ENCODE results near the gene RAB6B. TPM values are rescaled to one million over a fixed set of nuclear protein-coding genes. Genes with fewer than 3 reads are reported as not detected.

RAB6B gene
- total RNA-seq, 1 experiment from 2014 or later, result 14.1 TPM

- TF ChIP-seq CTCF (IDR thresholded peaks at IDR 0.05 in 2 of 3, conservative IDR thresholded peaks at IDR 0.05 in 1 of 3; ENCODE audit: borderline replicate concordance in 1 of 3, insufficient read depth in 1 of 3, low read depth in 2 of 3, low read length in 2 of 3), result no peak
- TF ChIP-seq FOSL1 (IDR thresholded peaks at IDR 0.05; ENCODE audit: low read depth), result no peak
These were observed 28.4 kb upstream of the RAB6B start (continued) for GRCh38 chr3:133924041-133924440.

- ATAC-seq (no peak), DNase-seq (ENCODE audit: low read depth, low spot score) (no peak)
- Histone ChIP-seq H3K79me2 (ENCODE audit: insufficient read depth, low read length) (no peaks in the 10 kb centered on the region), H2AFZ (ENCODE audit: low read depth, low read length, poor library complexity, severe bottlenecking) (no peak overlapping the region), H3K9me2 (ENCODE audit: insufficient read depth) (no peaks in the 10 kb centered on the region), H3K9me3 (ENCODE audit: control insufficient read depth in 1 of 2, insufficient read depth in 1 of 2, low read depth in 1 of 2, low read length in 2 of 2) (no peaks in the 10 kb centered on the region), H3K36me3 (ENCODE audit: control insufficient read depth in 1 of 2, insufficient read depth in 2 of 2, low read length in 2 of 2) (no peaks in the 10 kb centered on the region), H3K27ac (ENCODE audit: low read depth, low read length) (no peak overlapping the region), H3K4me3 (replicated peaks in 1 of 2; ENCODE audit: low read depth in 1 of 2, low read length in 2 of 2) (no peak overlapping the region), H3K4me1 (ENCODE audit: control insufficient read depth in 1 of 2, insufficient read depth in 2 of 2, low read length in 2 of 2) (no peaks in the 10 kb centered on the region), H3K27me3 (ENCODE audit: insufficient read depth, low read length) (no peaks in the 10 kb centered on the region), H3K4me2 (ENCODE audit: low read length) (no peak overlapping the region), H3K9ac (ENCODE audit: low read length) (no peak overlapping the region), H4K20me1 (ENCODE audit: insufficient read depth) (no peaks in the 10 kb centered on the region)
- TF ChIP-seq ZFX (IDR thresholded peaks at IDR 0.05) (no peak), REST (IDR thresholded peaks at IDR 0.05; ENCODE audit: low read depth) (no peak), SRF (IDR thresholded peaks at IDR 0.05; ENCODE audit: low read depth) (no peak), EZH2phosphoT487 (IDR thresholded peaks at IDR 0.05; ENCODE audit: borderline replicate concordance) (no peak), EGR1 (IDR thresholded peaks at IDR 0.05; ENCODE audit: low read depth) (no peak), MAX (IDR thresholded peaks at IDR 0.05) (no peak), ZNF274 (IDR thresholded peaks at IDR 0.05; ENCODE audit: low read depth, low read length) (no peak), YY1 (IDR thresholded peaks at IDR 0.05; ENCODE audit: extremely low read depth, insufficient replicate concordance, low read depth, low read length) (no peak), ATF3 (IDR thresholded peaks at IDR 0.05) (no peak), JUND (IDR thresholded peaks at IDR 0.05) (no peak), CTCF (IDR thresholded peaks at IDR 0.05 in 2 of 3, conservative IDR thresholded peaks at IDR 0.05 in 1 of 3; ENCODE audit: borderline replicate concordance in 1 of 3, insufficient read depth in 1 of 3, low read depth in 2 of 3, low read length in 2 of 3) (no peak), POLR2A (IDR thresholded peaks at IDR 0.05; ENCODE audit: borderline replicate concordance, extremely low read depth, insufficient read depth, insufficient read length) (no peak), CBX3 (IDR thresholded peaks at IDR 0.05; ENCODE audit: low read depth) (no peak), SP1 (IDR thresholded peaks at IDR 0.05; ENCODE audit: low read depth) (no peak), ELF1 (IDR thresholded peaks at IDR 0.05; ENCODE audit: borderline replicate concordance, low read depth) (no peak), TCF7L2 (IDR thresholded peaks at IDR 0.05; ENCODE audit: borderline replicate concordance, extremely low read depth, insufficient read depth, insufficient read length) (no peak), SIN3A (IDR thresholded peaks at IDR 0.05; ENCODE audit: low read depth) (no peak), POLR2AphosphoS5 (IDR thresholded peaks at IDR 0.05; ENCODE audit: low read depth, low read length) (no peak)
- no TSS peak for BruUV-seq (replicated peaks)
- ChIA-PET RAD21 (ENCODE audit: low non-redundant PET in 1 of 2, low total read pairs in 2 of 2, uncharacterized antibody in 2 of 2, unreplicated experiment in 2 of 2) (no interaction called here), CTCF (no interaction called here), POLR2A (no interaction called here)
- intact Hi-C loops (cut with micrococcal nuclease), result loop anchor here (10.0 kb wide), 1 partner anchor 457 kb away; no protein-coding TSS in a partner anchor
These were observed 25.9 kb upstream of the RAB6B start for GRCh38 chr3:133921592-133921991.

All from HCT116 (cell line).